NCI-H128 (cell line): ENCODE results near the gene TMPO.
A peak's percentile ranks its signal among the peaks of the same experiment; 100 is the strongest.
"Not testable (repeated sequence)": the region's sequence is repeated elsewhere in the genome, so short reads cannot be mapped to it uniquely, and the experiment has no call there.

Experiments used
- DNase-seq: peaks from one replicate; lab custom pipeline; 2025; ENCODE audit not compliant: unreplicated experiment; lab: John Stamatoyannopoulos, UW

TMPO gene

DNA sequence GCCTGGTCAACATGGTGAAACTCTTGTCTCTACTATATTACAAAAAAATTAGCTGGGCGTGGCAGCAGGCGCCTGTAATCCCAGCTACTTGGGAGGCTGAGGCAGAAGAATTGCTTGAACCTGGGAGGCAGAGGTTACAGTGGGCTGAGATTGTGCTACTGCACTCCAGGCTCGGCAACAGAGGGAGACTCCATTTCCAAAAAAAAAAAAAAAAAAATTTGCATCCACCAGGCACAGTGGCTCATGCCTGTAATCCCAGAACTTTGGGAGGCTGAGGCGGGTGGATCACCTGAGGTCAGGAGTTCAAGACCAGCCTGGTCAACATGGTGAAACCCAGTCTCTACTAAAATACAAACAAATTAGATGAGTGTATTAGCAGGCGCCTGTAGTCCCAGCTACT lies 3.6 kb upstream of the TMPO start:
- not testable (repeated sequence) for DNase-seq

DNA sequence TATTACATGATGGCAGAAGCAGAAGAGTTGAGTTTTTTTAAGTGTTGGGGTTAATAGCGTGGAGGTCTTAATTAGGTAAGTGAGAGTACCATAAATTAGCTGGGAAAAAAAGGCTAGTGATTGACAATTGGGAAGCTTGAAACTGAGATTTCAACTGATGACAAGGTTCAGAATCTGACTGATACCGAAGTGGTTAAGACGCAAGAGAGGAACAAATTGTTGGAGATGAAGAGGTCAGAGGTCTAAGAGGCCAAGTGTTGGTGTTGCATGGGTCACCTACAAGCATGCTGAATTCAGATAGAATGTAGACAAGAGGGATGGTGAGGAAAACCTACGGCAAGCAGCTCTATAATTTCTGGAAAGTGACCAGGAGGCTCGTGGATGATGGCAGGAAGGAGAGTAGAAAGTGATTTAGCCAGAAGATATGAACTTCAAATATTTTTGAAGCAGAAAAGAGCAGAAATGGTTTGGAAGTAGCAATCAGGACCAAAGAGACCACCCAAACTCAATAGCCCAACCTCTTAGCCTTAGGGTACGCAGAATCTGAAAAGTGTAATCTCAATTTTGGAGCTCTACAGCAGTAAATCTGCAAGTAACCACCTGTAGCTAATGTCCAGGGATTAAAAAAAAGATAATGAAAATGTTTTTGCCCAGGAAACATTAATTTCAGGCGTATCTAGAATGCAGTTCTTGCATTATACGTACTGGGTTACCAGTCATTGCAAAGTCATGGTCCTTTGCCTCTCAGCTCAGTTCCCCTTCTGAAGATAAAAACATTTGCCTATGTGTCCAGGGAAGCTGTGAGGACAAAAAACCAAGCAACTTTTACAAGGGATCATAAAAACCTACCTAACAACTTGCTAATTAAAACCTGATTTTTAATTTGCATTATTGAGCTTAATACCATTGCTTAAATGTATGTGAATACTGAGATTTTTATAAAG lies 1.7 kb upstream of the TMPO start:
- DNase-seq: no peak

DNA sequence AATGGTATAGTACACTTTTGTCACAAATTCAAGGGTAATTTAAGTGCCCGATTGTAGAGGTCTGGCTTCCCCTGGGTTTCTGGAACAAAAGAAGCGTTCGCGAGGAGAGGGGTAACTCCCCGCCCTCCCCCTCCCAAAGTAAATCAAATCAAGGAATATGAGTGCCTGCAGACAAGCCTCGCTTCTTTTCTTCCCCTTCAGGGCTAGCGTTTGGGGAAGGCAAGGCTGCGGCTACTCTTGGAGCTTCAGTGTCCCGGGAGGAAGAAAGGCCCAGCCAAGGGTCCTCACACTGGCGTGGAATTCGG lies 456 bp upstream of the TMPO start:
- DNase-seq: no peak

DNA sequence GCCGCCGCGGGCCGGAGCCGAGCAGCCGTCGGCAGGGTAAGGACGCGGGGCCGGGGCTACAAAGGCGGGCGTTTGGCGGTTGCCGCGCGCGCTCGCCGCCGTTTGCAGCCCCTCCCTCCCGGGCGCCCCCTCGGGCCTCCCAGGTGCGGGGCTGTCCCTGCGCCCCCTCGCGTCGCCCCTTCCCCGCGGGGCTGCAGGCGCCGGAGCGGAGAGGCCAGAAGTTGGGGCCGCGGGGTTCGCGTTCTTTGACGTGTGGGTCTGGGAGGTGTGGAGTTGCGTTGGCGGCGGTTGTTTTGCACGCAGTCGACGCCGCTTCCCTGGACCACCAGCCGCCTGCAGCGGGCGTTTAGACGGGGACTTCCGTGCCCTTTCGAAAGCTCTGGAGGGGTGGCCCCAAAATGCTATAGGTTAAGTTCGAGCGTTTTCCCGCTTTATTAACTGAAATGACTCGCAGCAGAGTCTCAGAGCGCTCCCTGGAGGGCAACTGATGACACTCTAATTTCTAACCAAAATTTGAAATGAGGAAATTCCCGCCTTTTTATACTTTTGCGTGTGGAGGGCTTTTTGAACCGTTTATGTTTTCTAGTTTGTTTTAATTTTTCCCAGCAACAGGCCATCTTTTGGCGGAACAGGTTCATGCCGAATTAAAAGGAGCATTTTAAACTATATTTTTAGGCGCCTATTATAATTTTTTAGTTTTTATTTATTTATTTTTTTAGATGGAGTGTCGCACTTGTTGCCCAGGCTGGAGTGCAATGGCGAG lies 902 bp downstream of the TMPO start:
- peak; percentile 76 for DNase-seq

- DNase-seq: no peak
Observed at GRCh38 chr12:98519257-98519907, 4.0 kb downstream of the TMPO start.

- no peak for DNase-seq
Observed at GRCh38 chr12:98530068-98530467, 14.7 kb downstream of the TMPO start.

DNA sequence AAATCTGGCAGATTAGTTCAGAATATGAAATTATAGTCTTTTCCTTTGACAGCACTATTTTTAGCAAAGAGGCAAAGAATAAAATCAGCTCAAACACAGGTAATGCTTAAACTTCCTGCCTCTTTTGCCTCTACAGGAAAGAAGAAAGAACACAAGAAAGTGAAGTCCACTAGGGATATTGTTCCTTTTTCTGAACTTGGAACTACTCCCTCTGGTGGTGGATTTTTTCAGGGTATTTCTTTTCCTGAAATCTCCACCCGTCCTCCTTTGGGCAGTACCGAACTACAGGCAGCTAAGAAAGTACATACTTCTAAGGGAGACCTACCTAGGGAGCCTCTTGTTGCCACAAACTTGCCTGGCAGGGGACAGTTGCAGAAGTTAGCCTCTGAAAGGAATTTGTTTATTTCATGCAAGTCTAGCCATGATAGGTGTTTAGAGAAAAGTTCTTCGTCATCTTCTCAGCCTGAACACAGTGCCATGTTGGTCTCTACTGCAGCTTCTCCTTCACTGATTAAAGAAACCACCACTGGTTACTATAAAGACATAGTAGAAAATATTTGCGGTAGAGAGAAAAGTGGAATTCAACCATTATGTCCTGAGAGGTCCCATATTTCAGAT lies 17.4 kb downstream of the TMPO start:
- DNase-seq: no peak

- no peak for DNase-seq
Observed at GRCh38 chr12:98533723-98534251, 18.4 kb downstream of the TMPO start.

- DNase-seq: no peak
Observed at GRCh38 chr12:98538031-98538430, 22.6 kb downstream of the TMPO start.

DNA sequence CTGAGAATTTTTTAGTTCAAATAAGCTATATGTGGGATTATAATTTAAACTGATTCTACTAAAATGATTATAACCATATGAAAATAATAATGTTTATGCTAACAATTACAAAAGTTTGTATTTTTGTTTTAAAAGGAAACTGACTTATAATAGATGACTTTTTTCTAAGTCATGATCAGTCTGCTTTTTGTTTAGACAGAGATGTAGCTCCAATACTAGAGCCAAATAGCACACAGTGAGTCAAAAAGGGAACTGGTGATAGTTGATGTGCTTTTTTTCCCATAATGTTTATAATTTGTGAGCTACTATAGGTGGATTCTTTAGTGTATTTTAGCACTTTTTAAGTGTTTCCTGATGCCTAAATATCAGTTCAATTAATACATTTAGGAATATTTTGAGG lies 28.3 kb downstream of the TMPO start:
- no peak for DNase-seq

GRCh38 chr12:98544751-98545150 lies 29.4 kb downstream of the TMPO start:
- DNase-seq: no peak

DNA sequence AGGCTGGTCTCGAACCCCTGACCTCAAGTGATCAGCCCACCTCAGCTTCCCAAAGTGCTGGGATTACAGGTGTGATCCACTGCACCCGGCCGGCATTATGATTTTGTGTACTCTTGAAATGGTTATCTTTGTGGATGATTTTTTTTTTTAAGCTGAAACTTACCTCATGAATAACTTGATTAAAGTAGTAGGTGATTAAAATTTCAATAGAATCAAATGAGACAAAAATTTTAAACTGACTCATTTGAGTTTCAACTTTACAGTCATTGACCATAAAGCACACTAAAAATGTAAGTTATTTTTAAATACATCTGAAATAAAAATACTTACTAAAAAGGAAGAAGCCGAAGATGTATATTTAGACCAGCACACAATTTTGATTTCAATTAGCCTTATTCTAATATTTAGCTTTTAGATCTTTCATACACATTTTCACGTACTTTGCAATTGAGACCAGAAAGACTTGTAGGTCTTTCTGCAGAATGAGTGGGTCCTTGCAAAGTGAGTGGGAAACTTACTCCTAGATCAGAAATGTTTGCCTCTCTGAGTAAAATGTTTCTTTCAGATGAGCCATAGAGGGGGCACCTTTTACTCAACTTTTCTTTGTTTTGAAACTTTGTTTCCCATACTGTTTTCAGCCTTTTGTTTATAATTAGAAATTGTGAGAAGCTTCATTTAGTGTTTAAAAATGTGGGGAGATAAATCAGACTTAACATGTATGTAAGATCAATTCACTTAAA lies 34.2 kb downstream of the TMPO start:
- DNase-seq: no peak

GRCh38 chr12:98551787-98552186 lies 36.4 kb downstream of the TMPO start:
- DNase-seq: no peak

- DNase-seq: not testable (repeated sequence)
Observed at GRCh38 chr12:98558097-98558496, 42.7 kb downstream of the TMPO start.

DNA sequence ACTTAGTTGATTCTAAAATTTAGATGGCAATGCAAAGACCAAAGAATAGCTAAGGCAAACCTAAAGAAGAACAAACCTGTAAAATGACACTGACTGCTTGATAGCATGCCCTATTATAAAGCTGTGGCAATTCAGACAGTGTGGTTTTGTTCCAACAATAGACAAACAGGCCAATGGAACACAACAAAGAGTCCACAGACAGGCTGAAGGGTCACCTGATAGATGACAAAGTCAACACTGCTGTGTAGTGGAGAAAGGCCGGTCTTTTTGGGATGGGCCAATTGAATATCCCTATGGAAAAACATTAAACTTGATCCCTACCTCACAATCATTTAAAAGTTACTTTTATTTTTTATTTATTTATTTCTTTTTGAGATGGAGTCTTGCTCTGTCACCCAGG lies 44.3 kb downstream of the TMPO start:
- DNase-seq: no peak

GRCh38 chr12:98561846-98562245 lies 46.5 kb downstream of the TMPO start:
- DNase-seq: no peak

DNA sequence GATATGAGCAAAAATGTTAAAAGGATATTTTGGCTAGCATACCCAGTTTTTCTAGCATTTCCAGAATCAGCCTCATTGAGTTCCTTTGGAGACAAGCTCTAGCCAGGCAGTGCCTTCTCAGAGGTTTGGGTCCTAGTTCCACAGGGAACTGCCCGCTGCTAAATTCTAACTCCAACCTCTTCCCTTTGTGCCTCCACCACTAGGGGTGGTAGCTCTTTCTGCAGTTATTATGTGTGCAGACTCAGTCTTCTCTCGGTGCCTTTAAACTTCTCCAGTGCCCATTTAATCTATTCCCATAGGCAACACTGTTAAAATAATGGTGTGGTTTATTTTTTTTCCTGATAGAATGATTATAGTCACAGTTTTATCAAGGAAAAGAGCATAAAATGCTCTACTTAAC lies 56.6 kb downstream of the TMPO start:
- DNase-seq: no peak

DNA sequence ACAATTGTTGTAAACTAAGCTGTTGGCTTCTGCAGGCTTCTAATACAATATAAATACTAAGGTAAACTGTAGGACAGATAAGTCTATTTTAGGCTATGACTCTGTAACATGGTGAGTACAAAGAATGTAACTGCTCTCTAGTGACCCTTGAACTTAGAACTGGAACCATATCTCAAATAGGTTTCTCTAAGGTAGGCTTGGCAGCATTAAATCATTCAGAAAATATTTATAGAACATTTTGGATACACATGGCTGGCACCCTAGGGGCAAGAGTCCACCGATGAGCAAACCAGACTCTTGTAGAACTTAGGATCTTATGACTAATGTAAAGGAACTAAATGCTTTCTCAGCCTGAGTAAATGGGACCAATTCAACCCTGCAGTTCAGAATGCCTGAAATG lies 58.7 kb downstream of the TMPO start:
- DNase-seq: no peak

DNA sequence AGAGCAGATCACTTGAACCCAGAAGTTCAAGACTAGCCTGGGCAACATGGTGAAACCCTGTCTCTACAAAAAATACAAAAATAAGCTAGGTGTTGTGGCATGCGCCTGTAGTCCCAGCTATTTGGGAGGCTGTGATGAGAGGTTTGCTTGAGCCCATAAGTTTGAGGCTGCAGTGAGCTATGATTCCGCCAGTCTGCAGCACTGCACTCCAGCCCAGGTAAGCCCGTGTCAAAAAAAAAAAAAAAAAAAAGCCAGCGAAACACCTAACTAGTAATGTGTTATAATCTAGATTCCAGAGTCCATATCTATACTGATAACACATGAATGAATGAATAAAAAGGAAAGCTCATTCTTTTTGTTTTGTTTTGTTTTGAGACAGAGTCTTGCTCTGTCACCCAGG lies 59.6 kb downstream of the TMPO start:
- no peak for DNase-seq

GRCh38 chr12:98576795-98577194 lies 61.4 kb downstream of the TMPO start:
- not testable (repeated sequence) for DNase-seq
